MCF 10A (cell line): ENCODE data around the gene PRG3. TPM values are rescaled to one million over a fixed set of nuclear protein-coding genes. Genes with fewer than 3 reads are reported as not detected.

Experiments used
- BruUV-seq: library from RNA; stranded (reverse); fragments of 400-500 nt; replicated peaks from 2 replicates; lab custom pipeline; 2021; lab: Mats Ljungman, UMichigan
- CTCF ChIA-PET: fragments of 300-600 bp; sonication (Branson Sonifier 250); formaldehyde crosslinking; extraction: SDS; loops from one replicate; lab custom pipeline; 2021; ENCODE audit warnings: antibody characterized with exemption, inconsistent platforms; lab: Yijun Ruan, JAX
- POLR2A ChIA-PET: fragments of 300-600, 350-650 bp; sonication (Branson Sonifier 250); formaldehyde crosslinking; extraction: SDS; loops from one replicate; lab custom pipeline; 2020; ENCODE audit warnings: antibody characterized with exemption, inconsistent platforms; lab: Yijun Ruan, JAX
- DNase-seq: peaks from one replicate; pipeline ENCODE4 v3.0.0-alpha.2; 2018; ENCODE audit not compliant: unreplicated experiment
- H3K27ac Mint-ChIP-seq: one replicate; pipeline ENCODE4 v1.8.0; 2022; ENCODE audit warnings: mild to moderate bottlenecking, low read depth, mixed read lengths; ENCODE audit not compliant: unreplicated experiment
- H3K27me3 Mint-ChIP-seq: one replicate; pipeline ENCODE4 v1.8.0; 2022; ENCODE audit warnings: mixed read lengths; ENCODE audit not compliant: insufficient read depth, unreplicated experiment
- H3K36me3 Mint-ChIP-seq: one replicate; pipeline ENCODE4 v1.8.0; 2022; ENCODE audit warnings: mild to moderate bottlenecking, moderate library complexity, mixed read lengths; ENCODE audit not compliant: insufficient read depth, unreplicated experiment
- H3K4me1 Mint-ChIP-seq: one replicate; pipeline ENCODE4 v1.8.0; 2022; ENCODE audit warnings: mixed read lengths; ENCODE audit not compliant: insufficient read depth, unreplicated experiment
- H3K4me3 Mint-ChIP-seq: one replicate; pipeline ENCODE4 v1.8.0; 2022; ENCODE audit warnings: mild to moderate bottlenecking, moderate library complexity, mixed read lengths; ENCODE audit not compliant: unreplicated experiment
- H3K9me3 Mint-ChIP-seq: one replicate; pipeline ENCODE4 v1.8.0; 2022; ENCODE audit warnings: mixed read lengths; ENCODE audit not compliant: unreplicated experiment
- intact Hi-C: fragments of 100-400 bp; cut with micrococcal nuclease; formaldehyde crosslinking; loops from 2 replicates; pipeline ENCODE4 v1.14.1; 2022
- total RNA-seq: library from RNA; stranded (reverse); gene quantifications from 2 replicates; pipeline ENCODE4 v1.2.3, GENCODE V29; 2022
- TF ChIP-seq, protein P1 (sequence below): fragments of 200-600 bp; IDR thresholded peaks from one replicate; pipeline ENCODE4 v1.8.0; 2022; ENCODE audit warnings: antibody characterized with exemption, mild to moderate bottlenecking; ENCODE audit not compliant: unreplicated experiment

The PRG3 gene
- total RNA-seq, 1 experiment from 2014 or later = not detected

DNA sequence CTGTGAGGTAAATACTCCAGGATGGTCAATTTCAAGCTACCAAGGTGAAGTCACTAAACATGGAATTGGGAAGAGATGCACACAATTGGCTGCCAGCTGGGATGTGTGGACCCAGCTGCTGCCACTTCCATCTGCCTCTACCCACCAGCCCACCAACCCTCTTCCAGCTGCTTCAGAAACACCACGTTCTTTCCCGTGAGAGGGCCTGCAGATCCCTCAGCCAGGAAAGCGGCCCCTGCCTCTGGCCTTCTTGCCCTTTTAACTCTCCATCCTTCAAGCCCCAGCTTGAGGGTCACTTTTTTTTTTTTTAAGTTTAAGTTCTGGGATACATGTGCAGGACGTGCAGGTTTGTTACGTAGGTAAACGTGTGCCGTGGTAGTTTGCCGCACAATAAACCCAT lies 20.0 kb downstream of the PRG3 start:
- no peaks in the 10 kb centered on the region for H3K4me1 Mint-ChIP-seq
- no peaks in the 10 kb centered on the region for H3K36me3 Mint-ChIP-seq
- CTCF ChIA-PET = interaction anchor here (0.6 to 9.3 kb wide), 2 partner anchors 13 to 1698 kb away, joined by 3 to 84 read pairs; no protein-coding TSS in a partner anchor
- no peaks in the 10 kb centered on the region for H3K9me3 Mint-ChIP-seq
- no peaks in the 10 kb centered on the region for H3K27me3 Mint-ChIP-seq
- H3K4me3 Mint-ChIP-seq = no peak overlapping the region
- BruUV-seq = no TSS peak
- POLR2A ChIA-PET = no interaction called here
- no peak overlapping the region for H3K27ac Mint-ChIP-seq
- TF ChIP-seq, protein P1, sequence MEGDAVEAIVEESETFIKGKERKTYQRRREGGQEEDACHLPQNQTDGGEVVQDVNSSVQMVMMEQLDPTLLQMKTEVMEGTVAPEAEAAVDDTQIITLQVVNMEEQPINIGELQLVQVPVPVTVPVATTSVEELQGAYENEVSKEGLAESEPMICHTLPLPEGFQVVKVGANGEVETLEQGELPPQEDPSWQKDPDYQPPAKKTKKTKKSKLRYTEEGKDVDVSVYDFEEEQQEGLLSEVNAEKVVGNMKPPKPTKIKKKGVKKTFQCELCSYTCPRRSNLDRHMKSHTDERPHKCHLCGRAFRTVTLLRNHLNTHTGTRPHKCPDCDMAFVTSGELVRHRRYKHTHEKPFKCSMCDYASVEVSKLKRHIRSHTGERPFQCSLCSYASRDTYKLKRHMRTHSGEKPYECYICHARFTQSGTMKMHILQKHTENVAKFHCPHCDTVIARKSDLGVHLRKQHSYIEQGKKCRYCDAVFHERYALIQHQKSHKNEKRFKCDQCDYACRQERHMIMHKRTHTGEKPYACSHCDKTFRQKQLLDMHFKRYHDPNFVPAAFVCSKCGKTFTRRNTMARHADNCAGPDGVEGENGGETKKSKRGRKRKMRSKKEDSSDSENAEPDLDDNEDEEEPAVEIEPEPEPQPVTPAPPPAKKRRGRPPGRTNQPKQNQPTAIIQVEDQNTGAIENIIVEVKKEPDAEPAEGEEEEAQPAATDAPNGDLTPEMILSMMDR = no peak
- no peak for DNase-seq
- intact Hi-C loops = no loop called here

DNA sequence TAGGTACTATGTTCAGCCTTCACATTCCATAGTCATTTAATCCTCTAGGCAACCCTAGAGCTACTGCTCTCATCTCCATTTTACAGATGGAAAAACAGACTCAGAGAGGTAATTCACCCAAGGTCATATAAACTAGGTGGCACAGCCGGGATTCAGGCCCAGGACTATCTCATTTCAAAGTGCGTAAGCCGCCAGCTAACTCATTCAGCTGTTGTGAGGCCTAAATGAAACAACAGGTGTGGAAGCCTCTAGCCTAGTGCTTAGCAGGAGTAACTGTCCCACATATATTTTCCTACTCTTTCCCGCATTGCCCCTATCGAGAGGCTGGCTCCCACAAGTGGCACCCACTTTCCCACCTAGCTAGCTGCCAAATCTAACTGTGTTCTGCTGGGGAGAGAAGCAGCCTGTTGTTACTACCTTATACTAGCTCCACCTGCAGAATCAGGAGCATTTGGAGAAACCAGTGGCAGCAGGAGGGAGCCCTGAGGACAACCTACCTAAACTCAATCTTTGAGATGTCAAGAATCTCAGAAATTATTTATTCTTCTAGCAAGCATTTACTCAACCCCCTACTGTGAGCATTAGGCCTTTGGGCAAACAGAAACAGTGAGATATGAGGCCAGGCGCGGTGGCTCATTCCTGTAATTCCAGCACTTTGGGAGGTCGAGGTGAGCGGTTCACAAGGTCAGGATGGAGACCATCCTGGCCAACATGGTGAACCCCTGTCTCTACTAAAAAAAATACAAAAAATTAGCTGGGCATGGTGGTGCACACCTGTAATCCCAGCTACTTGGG lies 20.9 kb downstream of the PRG3 start:
- Mint-ChIP-seq H3K27ac (no peak overlapping the region), H3K36me3 (no peaks in the 10 kb centered on the region)

DNA sequence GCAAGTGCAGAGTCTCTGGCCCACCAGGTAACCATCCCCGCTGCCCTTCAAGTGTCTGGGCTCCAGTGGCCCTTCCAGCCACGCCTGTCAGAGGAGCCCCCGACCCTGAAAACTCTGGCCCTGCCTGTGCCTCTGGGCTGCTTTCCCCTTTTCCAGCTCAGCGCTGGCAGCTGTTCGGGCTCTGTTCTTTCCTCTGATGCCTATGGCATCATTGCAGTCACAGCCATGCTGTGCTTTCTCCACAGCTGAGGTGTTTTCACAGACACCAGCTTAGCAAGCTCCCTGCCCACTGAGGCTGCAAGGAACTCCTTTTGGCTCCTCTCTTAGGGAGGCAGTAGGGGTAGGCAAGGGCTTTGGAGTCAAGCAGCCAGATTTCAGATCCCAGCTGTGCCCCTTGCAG lies 21.6 kb downstream of the PRG3 start:
- Mint-ChIP-seq H3K27ac (no peak overlapping the region), H3K36me3 (no peaks in the 10 kb centered on the region), H3K4me3 (no peak overlapping the region), H3K27me3 (no peaks in the 10 kb centered on the region), H3K9me3 (no peaks in the 10 kb centered on the region), H3K4me1 (no peaks in the 10 kb centered on the region)
- ChIA-PET CTCF (interaction anchor here (0.6 to 9.3 kb wide), 7 partner anchors 9 to 285 kb away, joined by 3 to 84 read pairs (median 3); no protein-coding TSS in a partner anchor), POLR2A (no interaction called here)
- BruUV-seq = no TSS peak
- intact Hi-C loops = no loop called here
- DNase-seq = no peak
- TF ChIP-seq, protein P1 = no peak

More for the DNA sequence above, 20.9 kb downstream of the PRG3 start:
- H3K4me3 Mint-ChIP-seq = no peak overlapping the region
- BruUV-seq = no TSS peak
- H3K9me3 Mint-ChIP-seq = no peaks in the 10 kb centered on the region
- ChIA-PET POLR2A (interaction anchor here (0.6 kb wide), 1 partner anchor 492 kb away, joined by 3 read pairs; no protein-coding TSS in a partner anchor), CTCF (interaction anchor here (0.6 to 9.3 kb wide), 8 partner anchors 9 to 284 kb away, joined by 3 to 84 read pairs (median 3); no protein-coding TSS in a partner anchor)
- intact Hi-C loops = no loop called here
- H3K4me1 Mint-ChIP-seq = no peaks in the 10 kb centered on the region
- TF ChIP-seq, protein P1 = no peak
- H3K27me3 Mint-ChIP-seq = no peaks in the 10 kb centered on the region
- DNase-seq = no peak

DNA sequence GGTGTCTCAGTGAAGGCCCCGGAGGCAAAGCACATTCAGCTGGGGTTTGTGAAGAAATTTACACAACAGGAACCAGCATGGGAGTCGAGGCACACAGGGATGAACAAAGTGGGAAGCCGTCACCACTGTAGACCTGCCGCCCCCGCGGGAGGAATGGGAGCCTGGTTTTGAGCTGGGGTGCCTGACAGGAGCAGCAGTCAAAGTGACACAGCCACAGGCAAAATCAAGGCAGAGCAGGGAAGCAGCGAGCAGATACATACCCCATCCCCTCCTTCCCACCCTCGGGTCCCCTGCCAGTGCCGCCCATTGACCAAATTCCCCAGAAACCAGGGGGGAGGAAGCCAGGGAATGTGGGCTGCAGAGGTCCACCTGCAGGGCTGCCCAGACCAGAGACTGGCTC lies 22.0 kb downstream of the PRG3 start:
- TF ChIP-seq, protein P1 = no peak
- no TSS peak for BruUV-seq
- ChIA-PET POLR2A (no interaction called here), CTCF (interaction anchor here (0.6 to 9.3 kb wide), 4 partner anchors 11 to 285 kb away, joined by 3 to 84 read pairs (median 6); no protein-coding TSS in a partner anchor)
- no peaks in the 10 kb centered on the region for H3K4me1 Mint-ChIP-seq
- DNase-seq = no peak
- H3K27ac Mint-ChIP-seq = no peak overlapping the region
- no peak overlapping the region for H3K4me3 Mint-ChIP-seq
- H3K36me3 Mint-ChIP-seq = no peaks in the 10 kb centered on the region
- no peaks in the 10 kb centered on the region for H3K27me3 Mint-ChIP-seq
- intact Hi-C loops = no loop called here
- H3K9me3 Mint-ChIP-seq = no peaks in the 10 kb centered on the region
